ENCODE results near the gene LMO1. TPM values are rescaled to one million over a fixed set of nuclear protein-coding genes. Genes with fewer than 3 reads are reported as not detected.

The LMO1 gene
- total RNA-seq, 2 donors from 2014 or later = not detected

- Mint-ChIP-seq H3K4me3 (no peak overlapping the region), H3K9me3 (no peaks in the 10 kb centered on the region), H3K36me3 (ENCODE audit: low read depth) (no peaks in the 10 kb centered on the region), H3K4me1 (no peaks in the 10 kb centered on the region), H3K27me3 (peaks cover 4% of the 10 kb centered on the region), H3K27ac (no peak overlapping the region)
- no peak for ATAC-seq (replicated peaks)
These were observed 28.7 kb upstream of the LMO1 start for GRCh38 chr11:8292351-8292750.

- no peak for ATAC-seq (replicated peaks)
- H3K36me3 Mint-ChIP-seq (ENCODE audit: low read depth) = no peaks in the 10 kb centered on the region
These were observed 28.0 kb upstream of the LMO1 start for GRCh38 chr11:8291421-8292350.

GRCh38 chr11:8290081-8290810 is 26.6 kb upstream of the LMO1 start:
- no peak overlapping the region for H3K27ac Mint-ChIP-seq
- no peaks in the 10 kb centered on the region for H3K9me3 Mint-ChIP-seq
- no peaks in the 10 kb centered on the region for H3K36me3 Mint-ChIP-seq (ENCODE audit: low read depth)
- H3K4me3 Mint-ChIP-seq = no peak overlapping the region
- ATAC-seq (replicated peaks) = no peak
- peaks cover 6% of the 10 kb centered on the region for H3K27me3 Mint-ChIP-seq
- no peaks in the 10 kb centered on the region for H3K4me1 Mint-ChIP-seq

More at GRCh38 chr11:8291421-8292350, 28.0 kb upstream of the LMO1 start:
- no peak overlapping the region for H3K4me3 Mint-ChIP-seq
- no peaks in the 10 kb centered on the region for H3K4me1 Mint-ChIP-seq
- no peaks in the 10 kb centered on the region for H3K9me3 Mint-ChIP-seq
- peaks cover 6% of the 10 kb centered on the region for H3K27me3 Mint-ChIP-seq
- H3K27ac Mint-ChIP-seq = no peak overlapping the region

- Mint-ChIP-seq H3K4me3 (no peak overlapping the region), H3K27ac (no peak overlapping the region), H3K36me3 (ENCODE audit: low read depth) (no peaks in the 10 kb centered on the region), H3K4me1 (no peaks in the 10 kb centered on the region), H3K27me3 (peaks cover 11% of the 10 kb centered on the region), H3K9me3 (no peaks in the 10 kb centered on the region)
- no peak for ATAC-seq (replicated peaks)
These were observed 25.8 kb upstream of the LMO1 start for GRCh38 chr11:8289492-8289918.

- no peak for ATAC-seq (replicated peaks)
- H3K36me3 Mint-ChIP-seq (ENCODE audit: low read depth) = no peaks in the 10 kb centered on the region
- no peaks in the 10 kb centered on the region for H3K9me3 Mint-ChIP-seq
- H3K4me3 Mint-ChIP-seq = no peak overlapping the region
- H3K4me1 Mint-ChIP-seq = no peaks in the 10 kb centered on the region
- H3K27ac Mint-ChIP-seq = no peak overlapping the region
- H3K27me3 Mint-ChIP-seq = peaks cover 12% of the 10 kb centered on the region
These were observed 25.3 kb upstream of the LMO1 start for GRCh38 chr11:8288824-8289491.

- H3K27ac Mint-ChIP-seq = no peak overlapping the region
- ATAC-seq (replicated peaks) = no peak
- no peaks in the 10 kb centered on the region for H3K36me3 Mint-ChIP-seq (ENCODE audit: low read depth)
- H3K9me3 Mint-ChIP-seq = no peaks in the 10 kb centered on the region
- no peak overlapping the region for H3K4me3 Mint-ChIP-seq
- H3K27me3 Mint-ChIP-seq = peaks cover 12% of the 10 kb centered on the region
- H3K4me1 Mint-ChIP-seq = no peaks in the 10 kb centered on the region
These were observed 24.6 kb upstream of the LMO1 start for GRCh38 chr11:8288166-8288772.

- H3K4me1 Mint-ChIP-seq = no peaks in the 10 kb centered on the region
- no peak for ATAC-seq (replicated peaks)
- no peak overlapping the region for H3K27ac Mint-ChIP-seq
- H3K4me3 Mint-ChIP-seq = no peak overlapping the region
- H3K9me3 Mint-ChIP-seq = no peaks in the 10 kb centered on the region
- no peaks in the 10 kb centered on the region for H3K36me3 Mint-ChIP-seq (ENCODE audit: low read depth)
- peaks cover 12% of the 10 kb centered on the region for H3K27me3 Mint-ChIP-seq
These were observed 24.0 kb upstream of the LMO1 start for GRCh38 chr11:8287703-8288102.

- Mint-ChIP-seq H3K4me3 (no peak overlapping the region), H3K27me3 (peaks cover 12% of the 10 kb centered on the region), H3K4me1 (no peaks in the 10 kb centered on the region), H3K9me3 (no peaks in the 10 kb centered on the region), H3K27ac (no peak overlapping the region), H3K36me3 (ENCODE audit: low read depth) (no peaks in the 10 kb centered on the region)
- ATAC-seq (replicated peaks) = no peak
These were observed 23.6 kb upstream of the LMO1 start for GRCh38 chr11:8287297-8287696.

- no peak for ATAC-seq (replicated peaks)
- no peaks in the 10 kb centered on the region for H3K9me3 Mint-ChIP-seq
- H3K36me3 Mint-ChIP-seq (ENCODE audit: low read depth) = no peaks in the 10 kb centered on the region
- H3K27ac Mint-ChIP-seq = no peak overlapping the region
- no peaks in the 10 kb centered on the region for H3K4me1 Mint-ChIP-seq
- peaks cover 12% of the 10 kb centered on the region for H3K27me3 Mint-ChIP-seq
- H3K4me3 Mint-ChIP-seq = no peak overlapping the region
These were observed 23.2 kb upstream of the LMO1 start for GRCh38 chr11:8286886-8287285.

- Mint-ChIP-seq H3K36me3 (ENCODE audit: low read depth) (no peaks in the 10 kb centered on the region), H3K27me3 (peaks cover 12% of the 10 kb centered on the region), H3K27ac (no peak overlapping the region), H3K4me3 (no peak overlapping the region), H3K9me3 (no peaks in the 10 kb centered on the region), H3K4me1 (no peaks in the 10 kb centered on the region)
- ATAC-seq (replicated peaks) = no peak
These were observed 22.1 kb upstream of the LMO1 start for GRCh38 chr11:8285796-8286195.

- no peaks in the 10 kb centered on the region for H3K9me3 Mint-ChIP-seq
These were observed 21.6 kb upstream of the LMO1 start for GRCh38 chr11:8285228-8285627.

GRCh38 chr11:8283465-8284230 is 20.0 kb upstream of the LMO1 start:
- no peak overlapping the region for H3K4me3 Mint-ChIP-seq
- no peak for ATAC-seq (replicated peaks)

More at GRCh38 chr11:8285228-8285627, 21.6 kb upstream of the LMO1 start:
- no peak for ATAC-seq (replicated peaks)
- no peak overlapping the region for H3K27ac Mint-ChIP-seq
- H3K36me3 Mint-ChIP-seq (ENCODE audit: low read depth) = no peaks in the 10 kb centered on the region
- H3K4me1 Mint-ChIP-seq = no peaks in the 10 kb centered on the region
- no peak overlapping the region for H3K4me3 Mint-ChIP-seq
- peaks cover 14% of the 10 kb centered on the region for H3K27me3 Mint-ChIP-seq

GRCh38 chr11:8283100-8283464 is 19.4 kb upstream of the LMO1 start:
- Mint-ChIP-seq H3K9me3 (no peaks in the 10 kb centered on the region), H3K27me3 (peaks cover 12% of the 10 kb centered on the region), H3K4me1 (no peaks in the 10 kb centered on the region), H3K36me3 (ENCODE audit: low read depth) (no peaks in the 10 kb centered on the region), H3K27ac (no peak overlapping the region), H3K4me3 (no peak overlapping the region)
- no peak for ATAC-seq (replicated peaks)

More at GRCh38 chr11:8283465-8284230, 20.0 kb upstream of the LMO1 start:
- no peak overlapping the region for H3K27ac Mint-ChIP-seq
- H3K4me1 Mint-ChIP-seq = no peaks in the 10 kb centered on the region
- H3K9me3 Mint-ChIP-seq = no peaks in the 10 kb centered on the region
- no peaks in the 10 kb centered on the region for H3K36me3 Mint-ChIP-seq (ENCODE audit: low read depth)
- H3K27me3 Mint-ChIP-seq = peaks cover 15% of the 10 kb centered on the region

- Mint-ChIP-seq H3K27ac (no peak overlapping the region), H3K36me3 (ENCODE audit: low read depth) (no peaks in the 10 kb centered on the region), H3K4me1 (no peaks in the 10 kb centered on the region), H3K27me3 (peaks cover 12% of the 10 kb centered on the region), H3K9me3 (no peaks in the 10 kb centered on the region), H3K4me3 (no peak overlapping the region)
- no peak for ATAC-seq (replicated peaks)
These were observed 19.0 kb upstream of the LMO1 start for GRCh38 chr11:8282631-8283030.
